H1 (cell line): Measurements from ENCODE around the gene CACNA1A. TPM values are rescaled to one million over a fixed set of nuclear protein-coding genes. Genes with fewer than 3 reads are reported as not detected.

Source experiments
- ASH2L ChIP-seq: fragments of 200-600, 300-600 bp; sonication (generic); IDR thresholded peaks from one replicate; pipeline ENCODE4 v1.7.1; 2017; ENCODE audit warnings: low read length
- CHD2 ChIP-seq: IDR thresholded peaks from 2 replicates; pipeline ENCODE4 v1.6.1; 2012; ENCODE audit warnings: low read length, improper control_type of control experiment
- POU5F1 ChIP-seq: IDR thresholded peaks from 2 replicates; pipeline ENCODE4 v1.6.1; 2011; ENCODE audit warnings: low read depth, mild to moderate bottlenecking, low read length, moderate library complexity
- RFX5 ChIP-seq: IDR thresholded peaks from 2 replicates; pipeline ENCODE4 v1.6.1; 2011; ENCODE audit warnings: low read depth, low read length, improper control_type of control experiment, borderline replicate concordance
- SAP30 ChIP-seq: fragments of 300-600 bp; sonication (generic); IDR thresholded peaks from 2 replicates; pipeline ENCODE4 v1.7.1; 2012; ENCODE audit warnings: low read length, moderate library complexity, mild to moderate bottlenecking, inconsistent platforms; ENCODE audit not compliant: insufficient read depth, insufficient replicate concordance
- SIRT6 ChIP-seq: IDR thresholded peaks from one replicate; pipeline ENCODE4 v1.7.1; 2012; ENCODE audit warnings: low read length, inconsistent platforms
- SRF ChIP-seq: IDR thresholded peaks from 2 replicates; pipeline ENCODE4 v1.6.1; 2011; ENCODE audit warnings: mild to moderate bottlenecking, low read depth, low read length, moderate library complexity
- TCF12 ChIP-seq: IDR thresholded peaks from 2 replicates; pipeline ENCODE4 v1.6.1; 2011; ENCODE audit warnings: low read depth, mild to moderate bottlenecking, low read length
- polyA plus RNA-seq, 7 experiments: library from polyadenylated mRNA; depleted of rRNA in 3 of 7; stranded (reverse) in 5 of 7; unstranded in 2 of 7; fragments of >200 nt in 5 of 7; fragments of 200-250 nt in 2 of 7; gene quantifications; 1 replicate in 5 of 7; 2 replicates in 1 of 7; 4 replicates in 1 of 7; pipeline versions ENCODE4 v1.2.1 to v1.2.3, GENCODE V29; 2011 to 2013; ENCODE audit warnings: missing spikeins in 2 of 7, mixed read lengths in 2 of 7
- total RNA-seq: library from RNA; stranded (reverse); fragmentation: NEBNext Ultra II Directional; extraction: Animal tissue kit (Norgen Biotek cat#: 25700); gene quantifications from 2 replicates; pipeline ENCODE4 v1.2.1, GENCODE V29; 2021

The CACNA1A gene
- total and polyA plus RNA-seq, 2 of the 8 experiments (the other 6 are each of a cell fraction or from before 2014, with no cell fraction given) = 10.7 to 25.3 TPM

GRCh38 chr19:13350072-13350471, 156.2 kb downstream of the CACNA1A start (continued):
- TF ChIP-seq RFX5 = no peak
- TF ChIP-seq TCF12 = no peak
- no peak for TF ChIP-seq SRF
- TF ChIP-seq POU5F1 = no peak
- no peak for TF ChIP-seq SAP30
- no peak for TF ChIP-seq ASH2L
- TF ChIP-seq CHD2 = no peak
- TF ChIP-seq SIRT6 = no peak
